Measurements from ENCODE around the gene RNF113A.
A peak's percentile ranks its signal among the peaks of the same experiment; 100 is the strongest.
"Not testable (repeated sequence)": the region's sequence is repeated elsewhere in the genome, so short reads cannot be mapped to it uniquely, and the experiment has no call there.

The RNF113A gene

GRCh38 chrX:119871599-119872395 lies at the start of gene RNF113A, which contains the start of gene NDUFA1:
Gene RNF113A, minus strand, starts transcription at chrX:119871733. Its CDS starts 120 bp downstream, at chrX:119871613.
Gene NDUFA1, plus strand, starts transcription at chrX:119871832. Its CDS starts 80 bp downstream, at chrX:119871912.
- DNase-seq: peak; percentile 72

GRCh38 chrX:119919835-119920585 lies 48.5 kb upstream of the RNF113A start:
- DNase-seq: no peak

GRCh38 chrX:119917877-119918276 lies 46.3 kb upstream of the RNF113A start:
- no peak for DNase-seq

GRCh38 chrX:119916310-119916709 lies 44.8 kb upstream of the RNF113A start:
- no peak for DNase-seq

GRCh38 chrX:119900976-119901375 lies 29.4 kb upstream of the RNF113A start:
- no peak for DNase-seq

- no peak for DNase-seq
These were observed 27.6 kb upstream of the RNF113A start for GRCh38 chrX:119899125-119899524.

GRCh38 chrX:119895843-119896326 lies 24.4 kb upstream of the RNF113A start, which contains the start of gene AKAP14:
Gene AKAP14, plus strand, starts transcription at chrX:119895893. Its CDS starts 7,331 bp downstream, at chrX:119903224.
- DNase-seq: no peak

GRCh38 chrX:119891961-119892692 lies 20.6 kb upstream of the RNF113A start:
- DNase-seq: not testable (repeated sequence)

GRCh38 chrX:119890626-119891025 lies 19.1 kb upstream of the RNF113A start:
- not testable (repeated sequence) for DNase-seq

- peak; percentile 41 for DNase-seq
These were observed 16.3 kb upstream of the RNF113A start for GRCh38 chrX:119887721-119888425.

GRCh38 chrX:119885554-119886428 lies 14.3 kb upstream of the RNF113A start:
- DNase-seq: no peak

GRCh38 chrX:119880552-119881437 lies 9.3 kb upstream of the RNF113A start:
- DNase-seq: no peak

- no peak for DNase-seq
These were observed 8.5 kb upstream of the RNF113A start for GRCh38 chrX:119880076-119880475.

- DNase-seq: no peak
These were observed 7.2 kb upstream of the RNF113A start for GRCh38 chrX:119878740-119879139.

- no peak for DNase-seq
These were observed 311 bp downstream of the RNF113A start for GRCh38 chrX:119871245-119871598.

- DNase-seq: no peak
These were observed 854 bp downstream of the RNF113A start for GRCh38 chrX:119870626-119871131.

- DNase-seq: no peak
These were observed 18.1 kb downstream of the RNF113A start for GRCh38 chrX:119853444-119853843.

- peak; percentile 87 for DNase-seq
These were observed 18.9 kb downstream of the RNF113A start, which contains the start of gene UPF3B for GRCh38 chrX:119852382-119853353. Gene UPF3B, minus strand, starts transcription at chrX:119852963. Its CDS starts 35 bp downstream, at chrX:119852928.

GRCh38 chrX:119833905-119834304 lies 37.6 kb downstream of the RNF113A start:
- no peak for DNase-seq
